Fibroblast of lung (primary cell): ENCODE results near the gene LYPD6B.

Source experiments
- CTCF ChIP-seq, 2 donors: IDR thresholded peaks in 1 of 2; conservative IDR thresholded peaks in 1 of 2; 1 replicate in 1 of 2; 2 replicates in 1 of 2; pipeline ENCODE4 v1.5.1; 2011 to 2012; ENCODE audit warnings: low read length in 2 of 2, control low read depth in 1 of 2, inconsistent platforms in 1 of 2, low read depth in 1 of 2, mild to moderate bottlenecking in 1 of 2
- EZH2 ChIP-seq: IDR thresholded peaks from 2 replicates; pipeline ENCODE4 v1.5.1; 2012; ENCODE audit warnings: low read length, control low read depth, mild to moderate bottlenecking; ENCODE audit errors: missing control alignments

- TF ChIP-seq CTCF (conservative IDR thresholded peaks at IDR 0.05 in 1 of 2, IDR thresholded peaks at IDR 0.05 in 1 of 2; ENCODE audit: low read depth in 1 of 2, low read length in 2 of 2) (no peak), EZH2 (no peak)
Measured at GRCh38 chr2:149047118-149047517, 8.6 kb downstream of the LYPD6B start.
